Measurements from ENCODE around the gene BRSK2. TPM values are rescaled to one million over a fixed set of nuclear protein-coding genes. Genes with fewer than 3 reads are reported as not detected.
"Not testable (repeated sequence)": the region's sequence is repeated elsewhere in the genome, so short reads cannot be mapped to it uniquely, and the experiment has no call there.

The BRSK2 gene
- total RNA-seq, 6 experiments from 2014 or later, result 0.14 to 0.99 (median 0.47) TPM; not detected in 1

DNA sequence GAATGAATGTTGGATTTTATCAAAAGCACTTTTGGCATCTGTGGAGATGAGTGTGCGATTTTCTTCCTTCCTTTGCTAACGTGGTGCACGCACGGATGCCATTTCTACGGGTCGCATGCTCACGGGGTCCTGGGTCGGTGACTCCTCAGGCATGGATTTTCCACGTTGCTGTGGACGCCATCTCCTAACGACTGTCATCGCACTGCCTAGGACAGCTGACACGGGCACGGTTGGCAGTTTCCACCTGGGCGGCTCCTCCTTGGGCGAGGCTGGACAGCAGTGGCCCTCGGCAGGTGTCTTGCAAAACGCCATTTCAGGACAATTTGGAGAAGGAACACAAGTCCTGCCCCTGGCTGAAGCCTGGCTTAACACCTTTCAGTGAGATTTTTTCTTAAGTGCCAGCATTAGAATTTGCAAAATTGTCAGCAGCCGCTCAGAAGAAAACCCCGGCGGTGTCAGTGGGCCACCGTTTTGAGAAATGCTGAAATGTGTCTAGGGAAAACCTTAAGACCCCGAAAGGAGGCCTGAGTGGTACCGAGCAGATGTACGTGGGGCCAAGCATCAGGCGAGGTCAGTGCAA is 45.6 kb upstream of the BRSK2 start:
- no peak for DNase-seq
- TF ChIP-seq, protein P1, sequence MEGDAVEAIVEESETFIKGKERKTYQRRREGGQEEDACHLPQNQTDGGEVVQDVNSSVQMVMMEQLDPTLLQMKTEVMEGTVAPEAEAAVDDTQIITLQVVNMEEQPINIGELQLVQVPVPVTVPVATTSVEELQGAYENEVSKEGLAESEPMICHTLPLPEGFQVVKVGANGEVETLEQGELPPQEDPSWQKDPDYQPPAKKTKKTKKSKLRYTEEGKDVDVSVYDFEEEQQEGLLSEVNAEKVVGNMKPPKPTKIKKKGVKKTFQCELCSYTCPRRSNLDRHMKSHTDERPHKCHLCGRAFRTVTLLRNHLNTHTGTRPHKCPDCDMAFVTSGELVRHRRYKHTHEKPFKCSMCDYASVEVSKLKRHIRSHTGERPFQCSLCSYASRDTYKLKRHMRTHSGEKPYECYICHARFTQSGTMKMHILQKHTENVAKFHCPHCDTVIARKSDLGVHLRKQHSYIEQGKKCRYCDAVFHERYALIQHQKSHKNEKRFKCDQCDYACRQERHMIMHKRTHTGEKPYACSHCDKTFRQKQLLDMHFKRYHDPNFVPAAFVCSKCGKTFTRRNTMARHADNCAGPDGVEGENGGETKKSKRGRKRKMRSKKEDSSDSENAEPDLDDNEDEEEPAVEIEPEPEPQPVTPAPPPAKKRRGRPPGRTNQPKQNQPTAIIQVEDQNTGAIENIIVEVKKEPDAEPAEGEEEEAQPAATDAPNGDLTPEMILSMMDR (IDR thresholded peaks at IDR 0.05), result no peak
- no peak overlapping the region for H3K27ac Mint-ChIP-seq

GRCh38 chr11:1345737-1346513 is 43.8 kb upstream of the BRSK2 start:
- Mint-ChIP-seq H3K9me3 (no peaks in the 10 kb centered on the region), H3K27ac (no peak overlapping the region), H3K27me3 (ENCODE audit: insufficient read depth) (peaks cover 31% of the 10 kb centered on the region), H3K36me3 (ENCODE audit: low read depth) (no peaks in the 10 kb centered on the region), H3K4me1 (ENCODE audit: low read depth) (no peaks in the 10 kb centered on the region), H3K4me3 (no peak overlapping the region)
- no peak for DNase-seq
- TF ChIP-seq, protein P1 (IDR thresholded peaks at IDR 0.05), result no peak

More for the DNA sequence above, 45.6 kb upstream of the BRSK2 start:
- H3K4me3 Mint-ChIP-seq, result no peak overlapping the region
- H3K27me3 Mint-ChIP-seq (ENCODE audit: insufficient read depth), result peaks cover 19% of the 10 kb centered on the region
- no peaks in the 10 kb centered on the region for H3K36me3 Mint-ChIP-seq (ENCODE audit: low read depth)
- H3K4me1 Mint-ChIP-seq (ENCODE audit: low read depth), result no peaks in the 10 kb centered on the region
- no peaks in the 10 kb centered on the region for H3K9me3 Mint-ChIP-seq

DNA sequence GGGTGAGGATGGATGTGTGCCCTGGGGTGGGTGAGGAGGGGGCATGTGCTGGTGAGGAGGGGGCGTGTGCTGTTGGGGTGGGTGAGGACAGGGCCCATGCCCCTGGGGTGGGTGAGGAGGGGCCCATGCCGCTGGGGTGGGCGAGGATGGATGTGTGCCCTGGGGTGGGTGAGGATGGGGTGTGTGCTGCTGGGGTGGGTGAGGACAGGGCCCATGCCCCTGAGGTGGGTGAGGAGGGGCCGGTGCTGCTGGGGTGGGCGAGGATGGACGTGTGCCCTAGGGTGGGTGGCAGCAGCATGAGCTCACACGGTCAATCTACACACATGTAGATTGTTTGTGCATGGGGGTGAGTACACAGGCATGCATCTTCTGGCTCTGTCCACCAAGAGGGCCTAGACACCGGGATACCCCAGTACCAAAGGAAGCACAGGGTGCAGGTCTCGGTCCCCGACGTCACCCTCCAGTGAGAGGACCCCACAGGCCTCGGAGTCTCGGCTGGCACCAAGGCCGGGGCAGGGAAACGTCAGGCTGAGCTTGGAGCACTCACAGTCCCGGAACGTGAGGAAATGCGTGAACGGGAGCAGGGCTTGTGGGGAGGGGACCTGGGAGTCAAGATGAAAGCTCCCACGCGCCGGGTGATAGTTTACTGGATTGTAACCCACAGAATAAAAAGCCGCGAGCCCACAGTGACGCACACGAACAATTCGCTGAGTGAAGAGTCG is 42.9 kb upstream of the BRSK2 start:
- H3K27ac Mint-ChIP-seq, result no peak overlapping the region
- H3K9me3 Mint-ChIP-seq, result no peaks in the 10 kb centered on the region
- H3K27me3 Mint-ChIP-seq (ENCODE audit: insufficient read depth), result peaks cover 34% of the 10 kb centered on the region
- no peak for DNase-seq
- no peaks in the 10 kb centered on the region for H3K4me1 Mint-ChIP-seq (ENCODE audit: low read depth)
- TF ChIP-seq, protein P1 (IDR thresholded peaks at IDR 0.05), result no peak
- H3K36me3 Mint-ChIP-seq (ENCODE audit: low read depth), result no peaks in the 10 kb centered on the region
- no peak overlapping the region for H3K4me3 Mint-ChIP-seq

DNA sequence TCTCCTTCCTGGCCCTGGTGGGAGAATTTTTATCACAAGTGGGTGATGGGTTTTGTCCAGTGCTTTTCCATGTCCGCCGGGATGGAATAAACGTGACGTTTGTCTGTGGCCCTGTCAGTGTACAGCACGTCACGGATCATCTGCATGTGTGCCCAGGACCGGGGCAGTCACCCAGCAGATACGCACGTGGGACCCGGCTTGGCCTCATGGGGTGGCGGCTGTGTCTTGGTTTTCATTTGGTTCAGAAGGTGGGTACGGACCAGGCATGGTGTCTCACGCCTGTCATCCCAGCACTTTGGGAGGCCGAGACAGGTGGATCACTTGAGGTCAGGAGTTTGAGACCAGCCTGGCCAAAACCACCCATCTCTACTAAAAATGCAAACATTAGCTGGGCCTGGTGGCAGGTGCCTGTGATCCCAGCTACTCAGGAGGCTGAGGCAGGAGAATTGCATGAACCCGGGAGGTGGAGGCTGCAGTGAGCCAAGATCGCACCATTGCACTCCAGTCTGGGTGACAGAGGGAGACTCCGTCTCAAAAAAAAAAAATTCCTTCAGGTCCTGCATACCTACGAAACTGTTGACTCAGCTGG is 42.2 kb upstream of the BRSK2 start:
- not testable (repeated sequence) for H3K36me3 Mint-ChIP-seq (ENCODE audit: low read depth); H3K9me3 Mint-ChIP-seq; DNase-seq; H3K4me3 Mint-ChIP-seq; H3K27ac Mint-ChIP-seq; H3K4me1 Mint-ChIP-seq (ENCODE audit: low read depth)
- H3K27me3 Mint-ChIP-seq (ENCODE audit: insufficient read depth), result peaks cover 34% of the 10 kb centered on the region

- H3K4me3 Mint-ChIP-seq, result no peak overlapping the region
- TF ChIP-seq, protein P1 (IDR thresholded peaks at IDR 0.05), result no peak
Observed at GRCh38 chr11:1348146-1348795, 41.5 kb upstream of the BRSK2 start.

More at GRCh38 chr11:1348146-1348795, 41.5 kb upstream of the BRSK2 start:
- Mint-ChIP-seq H3K27me3 (ENCODE audit: insufficient read depth) (peaks cover 35% of the 10 kb centered on the region), H3K4me1 (ENCODE audit: low read depth) (no peaks in the 10 kb centered on the region), H3K9me3 (no peaks in the 10 kb centered on the region), H3K27ac (no peak overlapping the region), H3K36me3 (ENCODE audit: low read depth) (no peaks in the 10 kb centered on the region)
- DNase-seq, result no peak
